NCI-H446 treated with DMSO at 0.1 percent for 48 hours (cell line): Measurements from ENCODE around the gene RITA1.

Source experiments
- DNase-seq: peaks from one replicate; lab custom pipeline; 2025; lab: John Stamatoyannopoulos, UW

The RITA1 gene

DNA sequence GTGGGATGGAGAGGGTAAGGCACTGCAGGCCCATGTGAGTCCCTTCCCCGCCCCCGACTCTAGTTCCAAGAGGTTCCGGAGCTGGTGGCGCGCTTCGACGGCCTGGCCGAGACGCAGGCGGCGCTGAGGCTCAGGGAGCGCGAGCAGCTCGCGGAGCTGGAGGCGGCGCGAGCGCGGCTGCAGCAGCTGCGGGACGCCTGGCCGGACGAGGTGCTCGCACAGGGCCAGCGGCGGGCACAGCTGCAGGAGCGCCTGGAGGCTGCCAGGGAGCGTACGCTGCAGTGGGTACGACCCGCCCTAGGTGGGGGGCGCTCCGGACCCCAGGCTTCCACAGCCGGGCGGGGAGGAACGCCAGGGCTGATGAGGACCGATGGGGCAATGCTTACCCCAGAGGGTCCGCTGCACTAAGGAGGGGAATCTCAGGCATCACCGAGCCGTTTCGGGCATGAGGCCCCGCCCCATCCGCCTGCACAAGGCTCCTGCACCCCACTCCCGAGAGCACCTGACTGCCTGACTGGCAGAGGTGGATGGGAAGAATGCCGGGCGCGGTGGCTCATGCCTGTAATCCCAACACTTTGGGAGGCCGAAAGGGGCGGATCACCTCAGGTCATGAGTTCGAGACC lies 31.1 kb upstream of the RITA1 start:
- DNase-seq: no peak

DNA sequence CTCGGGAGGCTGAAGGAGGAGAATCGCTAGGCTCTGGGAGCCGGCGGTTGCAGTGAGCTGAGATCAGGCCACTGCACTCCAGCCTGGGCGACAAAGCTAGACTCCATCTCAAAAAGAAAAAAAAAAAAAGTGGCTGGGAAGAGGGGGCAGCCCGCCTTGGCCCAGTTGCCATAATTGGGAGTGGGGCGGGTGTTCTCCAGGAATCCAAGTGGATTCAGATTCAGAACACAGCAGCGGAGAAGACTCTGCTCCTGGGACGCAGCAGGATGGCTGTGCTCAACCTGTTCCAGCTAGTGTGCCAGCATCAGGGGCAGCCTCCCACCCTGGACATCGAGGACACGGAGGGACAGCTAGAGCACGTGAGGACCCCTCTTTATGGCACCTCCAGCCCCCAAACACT lies 30.5 kb upstream of the RITA1 start:
- DNase-seq: no peak

DNA sequence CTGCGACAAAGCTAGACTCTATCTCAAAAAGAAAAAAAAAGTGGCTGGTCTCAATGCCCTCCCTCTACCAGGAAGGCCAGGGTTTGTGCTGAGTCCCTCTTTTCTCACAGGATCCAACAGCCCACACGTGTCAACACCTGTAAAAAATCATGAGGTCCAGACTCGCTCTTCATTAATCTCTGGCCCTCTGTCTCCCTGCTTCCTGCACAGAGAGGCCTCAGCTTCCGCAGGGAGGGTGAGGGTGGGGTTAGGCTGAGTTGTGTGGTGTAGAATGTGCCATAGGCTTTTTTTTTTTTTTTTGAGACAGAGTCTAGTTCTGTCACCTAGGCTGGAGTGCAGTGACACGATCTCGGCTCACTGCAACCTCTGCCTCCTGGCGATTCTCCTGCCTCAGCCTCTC lies 29.9 kb upstream of the RITA1 start:
- no peak for DNase-seq

DNA sequence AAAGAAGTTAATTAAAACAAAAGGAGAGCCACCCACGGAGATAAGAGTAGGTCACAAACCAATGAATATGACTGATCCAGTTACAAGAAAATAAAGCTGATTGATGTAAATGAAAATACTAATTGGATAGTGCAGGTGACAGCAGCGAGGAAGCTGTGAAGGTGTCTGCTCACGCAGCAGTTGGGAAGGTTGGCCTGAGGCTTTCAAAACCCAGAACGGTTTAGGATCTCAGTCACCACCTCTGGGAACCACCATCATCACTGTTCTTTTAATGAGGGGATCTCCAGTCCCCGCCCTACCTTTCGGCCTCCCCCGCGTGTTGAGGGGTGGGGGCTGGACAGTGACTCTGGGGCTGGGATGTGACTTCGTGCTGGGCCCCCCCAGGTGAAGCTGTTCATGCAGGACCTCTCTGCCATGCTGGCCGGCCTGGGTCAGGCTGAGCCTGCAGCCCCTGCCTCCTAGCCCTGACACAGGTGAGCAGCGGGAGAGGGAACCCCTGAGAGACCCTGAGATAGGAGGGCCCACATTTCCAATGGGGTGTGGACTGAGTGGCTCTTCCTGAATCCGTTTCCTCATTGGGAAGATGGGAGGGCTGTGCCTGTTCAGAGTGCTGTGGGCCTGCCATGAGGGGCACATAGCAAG lies 28.2 kb upstream of the RITA1 start:
- no peak for DNase-seq

DNA sequence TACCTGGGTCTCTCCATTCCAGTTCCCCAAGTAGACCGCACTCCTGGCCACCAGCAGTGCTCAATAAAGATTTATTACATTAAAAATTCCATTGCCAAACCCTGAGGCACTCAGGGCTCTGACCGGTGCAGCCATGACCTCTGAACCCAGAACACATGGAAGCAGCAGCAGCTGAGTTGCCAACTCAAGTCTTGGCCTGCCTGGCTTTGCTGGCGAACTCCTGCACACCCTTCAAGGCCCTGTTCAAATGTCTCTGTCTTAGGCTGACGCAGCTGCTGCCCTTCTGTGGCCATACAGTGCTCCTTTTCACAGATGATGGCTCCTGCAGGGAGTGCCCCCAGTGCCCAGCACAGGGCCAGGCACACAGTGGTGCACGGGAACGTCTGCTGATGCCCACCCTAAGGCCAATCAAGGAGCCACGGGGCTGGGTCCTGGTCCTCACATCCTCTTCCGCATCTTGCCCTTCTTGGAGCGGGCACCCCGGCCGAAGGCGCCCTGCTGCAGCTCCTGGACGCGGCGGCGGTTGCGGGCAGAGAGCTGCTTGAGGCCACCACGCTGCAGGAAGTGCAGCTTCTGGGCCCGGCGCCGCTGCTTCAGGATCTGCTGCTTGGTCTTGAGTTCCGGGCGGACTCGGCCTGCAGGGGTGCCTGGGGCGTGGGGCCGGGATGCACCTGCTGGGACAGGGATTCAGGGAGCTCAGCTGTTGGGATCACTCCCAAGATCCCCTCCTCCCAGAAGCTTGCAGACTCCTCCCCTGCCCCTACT lies 26.9 kb upstream of the RITA1 start:
- no peak for DNase-seq

DNA sequence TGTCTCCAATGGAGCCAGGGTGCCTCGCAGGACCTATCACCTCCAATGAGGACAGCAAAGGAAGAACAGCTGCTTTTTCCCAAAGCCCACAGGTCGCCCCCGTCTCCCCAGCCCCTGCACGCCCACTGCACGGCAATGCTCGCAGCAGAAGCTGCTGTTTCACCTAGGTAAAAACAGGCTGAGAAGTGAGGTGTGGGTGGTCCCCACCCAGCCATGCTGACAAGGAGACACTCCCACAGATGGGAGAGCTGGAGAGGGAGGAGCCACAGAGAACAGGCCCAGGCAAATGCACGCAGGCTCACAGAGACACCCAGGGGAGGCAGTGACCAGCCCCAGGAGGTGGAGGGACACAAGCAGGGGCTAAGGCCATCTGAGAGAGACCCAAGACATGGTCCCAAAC lies 25.6 kb upstream of the RITA1 start:
- DNase-seq: no peak

DNA sequence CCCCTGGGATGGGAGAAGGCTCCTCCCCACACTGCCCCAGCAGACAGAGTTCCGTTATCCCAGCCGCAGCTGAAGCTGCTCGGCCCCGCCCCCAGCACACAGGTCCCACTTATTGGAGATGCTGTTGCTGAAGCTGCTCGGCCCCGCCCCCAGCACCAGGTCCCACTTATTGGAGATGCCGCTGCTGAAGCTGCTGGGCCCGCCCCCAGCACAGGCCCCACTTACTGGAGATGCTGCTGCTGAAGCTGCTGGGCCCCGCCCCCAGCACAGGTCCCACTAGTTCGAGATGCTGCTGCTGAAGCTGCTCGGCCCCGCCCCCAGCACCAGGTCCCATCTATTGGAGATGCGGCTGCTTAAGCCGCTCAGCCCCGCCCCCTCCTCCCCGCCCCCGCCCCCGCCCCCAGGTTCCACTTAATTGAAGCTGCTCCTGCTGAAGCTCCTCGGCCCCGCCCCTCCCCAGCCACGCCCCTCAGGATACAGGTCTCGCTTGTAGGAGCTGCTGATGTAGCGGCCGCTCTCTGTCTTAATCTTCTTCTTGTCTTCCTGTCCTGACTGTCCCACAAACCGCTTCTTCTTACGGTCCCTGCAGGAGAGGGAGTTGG lies 24.0 kb upstream of the RITA1 start:
- DNase-seq: no peak

DNA sequence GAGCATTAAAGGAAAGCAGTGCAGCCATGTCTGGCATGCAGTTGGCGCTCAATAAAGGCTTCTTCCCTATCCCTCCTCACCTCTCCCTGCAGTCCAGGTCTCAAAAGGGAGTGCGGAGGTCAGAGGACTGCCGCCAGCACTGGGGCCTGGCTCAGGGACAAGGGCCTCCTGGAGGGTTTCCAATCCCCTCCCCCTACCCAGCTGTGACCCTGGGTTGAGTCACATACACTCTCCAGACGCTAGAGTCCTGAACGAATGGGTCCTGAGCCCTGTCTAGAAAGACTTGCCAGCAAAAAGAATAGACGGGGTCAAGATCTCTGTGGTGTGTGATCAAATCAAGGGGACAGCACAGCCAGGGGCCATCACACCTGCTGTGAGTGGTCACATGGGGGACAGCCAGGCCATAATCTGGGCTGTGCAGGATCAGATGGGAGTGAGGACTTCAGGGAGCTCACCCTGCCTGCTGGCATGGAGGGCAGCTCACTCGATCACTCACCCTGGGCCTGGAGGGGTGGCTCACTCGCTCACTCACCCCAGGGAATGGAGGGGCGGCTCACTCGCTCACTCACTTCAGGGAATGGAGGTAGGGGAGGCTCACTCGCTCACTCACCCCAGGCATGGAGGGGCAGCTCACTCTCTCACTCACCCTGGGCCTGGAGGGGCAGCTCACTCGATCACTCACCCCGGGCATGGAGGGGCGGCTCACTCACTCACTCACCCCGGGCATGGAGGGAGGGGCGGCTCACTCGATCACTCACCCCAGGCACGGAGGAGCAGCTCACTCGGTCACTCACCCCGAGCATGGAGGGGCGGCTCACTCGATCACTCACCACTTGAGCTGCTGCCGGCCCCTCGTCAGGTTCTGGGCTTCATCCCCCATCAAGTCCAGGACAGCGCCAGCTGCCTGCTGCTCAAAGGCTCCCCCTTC lies 23.2 kb upstream of the RITA1 start:
- no peak for DNase-seq

DNA sequence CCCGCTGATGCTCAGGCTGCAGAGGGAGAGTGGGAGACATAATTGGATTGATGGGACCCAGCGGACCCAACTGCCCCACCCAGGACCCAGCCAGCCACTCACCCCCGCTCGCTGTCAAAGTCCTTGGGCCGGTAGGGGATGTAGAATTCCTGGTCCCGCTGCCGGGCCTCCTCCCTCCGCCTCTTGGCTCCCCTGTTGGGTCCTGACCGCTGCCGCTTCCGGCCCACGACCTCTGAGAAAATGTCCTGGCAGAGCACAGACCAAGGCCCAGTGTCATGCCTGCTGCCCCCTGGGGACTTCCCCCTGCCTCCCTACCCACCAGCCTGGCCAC lies 22.5 kb upstream of the RITA1 start:
- no peak for DNase-seq

DNA sequence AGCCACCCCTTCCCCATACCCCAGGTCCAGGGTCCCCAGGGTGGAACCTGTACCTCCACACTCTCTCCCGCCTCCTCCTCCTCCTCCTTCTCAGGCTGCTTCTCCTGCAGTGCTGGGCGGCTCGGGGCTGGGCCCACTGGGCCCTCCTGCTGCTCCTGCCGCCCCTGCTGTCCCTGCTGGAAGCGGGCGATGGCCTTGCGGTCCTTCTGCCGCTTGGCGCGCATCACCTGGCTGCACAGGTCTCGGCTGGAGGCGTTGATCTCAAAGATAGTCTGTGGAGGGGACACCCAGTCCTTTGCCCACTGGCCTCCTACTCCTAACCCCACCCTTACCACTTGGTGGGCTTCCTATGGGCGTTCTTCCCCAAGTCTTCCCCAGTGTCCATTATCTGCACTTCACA lies 21.5 kb upstream of the RITA1 start:
- DNase-seq: no peak

DNA sequence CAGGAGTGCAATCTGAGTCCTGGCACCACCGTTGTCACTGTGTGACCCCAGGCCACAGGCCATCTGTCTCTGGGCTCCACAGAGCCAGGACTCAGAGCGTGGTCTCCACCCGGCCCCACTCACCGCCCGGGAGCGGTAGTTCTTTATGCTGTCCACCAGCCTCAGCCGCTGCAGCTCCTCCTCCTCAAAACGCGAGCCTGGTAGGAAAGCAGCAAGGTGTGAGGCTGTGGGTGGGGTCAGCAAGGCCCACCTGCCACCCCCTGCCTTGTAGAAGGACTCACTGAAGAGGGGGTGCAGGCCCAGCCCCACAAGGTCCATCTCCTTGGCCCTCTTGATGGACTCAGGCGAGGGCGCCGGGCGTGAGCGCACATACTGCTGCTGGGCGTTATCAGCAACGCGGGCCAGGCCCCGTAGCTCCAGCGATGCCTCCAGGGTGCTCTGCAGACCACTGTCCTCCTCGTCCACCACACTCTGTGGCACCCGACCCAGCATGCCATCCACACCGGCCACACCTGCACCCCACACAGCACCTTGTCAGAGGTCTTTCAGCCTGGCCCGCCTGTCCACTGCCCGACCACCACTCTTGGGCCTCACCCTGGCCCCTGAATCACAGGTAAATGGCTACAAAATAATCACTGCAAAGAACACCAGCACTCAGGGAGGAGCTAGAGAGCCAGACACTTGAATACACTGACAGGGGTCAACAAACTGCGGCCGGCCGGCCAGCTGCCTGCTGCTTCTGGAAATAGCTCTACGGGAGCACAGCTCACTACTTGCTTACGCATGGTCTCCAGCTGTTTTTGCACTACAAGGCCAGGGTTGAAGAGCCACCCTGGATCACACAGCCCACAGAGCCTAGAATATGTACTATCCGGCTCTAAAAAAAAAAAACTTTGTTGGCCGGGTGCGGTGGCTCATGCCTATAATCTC lies 19.7 kb upstream of the RITA1 start:
- no peak for DNase-seq

DNA sequence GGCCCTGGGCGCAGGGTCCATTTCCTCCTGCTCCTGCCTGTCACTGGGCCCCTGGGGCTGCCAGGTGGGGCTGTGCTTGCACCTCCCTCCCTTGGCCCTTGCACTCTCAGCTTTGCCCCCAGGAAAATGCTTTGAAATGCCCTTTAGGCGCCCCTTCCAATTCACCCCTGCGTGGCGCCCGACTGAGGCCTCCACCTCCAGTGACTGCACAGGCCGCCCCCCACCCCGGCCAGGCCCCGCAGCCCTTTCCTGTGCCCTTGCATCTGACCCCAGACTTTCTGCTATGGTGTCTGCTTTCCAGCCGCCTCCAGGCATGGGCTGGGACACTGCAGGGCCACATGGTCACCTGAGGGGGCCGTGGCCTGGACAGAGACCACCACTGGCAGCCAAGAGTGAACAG lies 17.7 kb upstream of the RITA1 start:
- DNase-seq: no peak

DNA sequence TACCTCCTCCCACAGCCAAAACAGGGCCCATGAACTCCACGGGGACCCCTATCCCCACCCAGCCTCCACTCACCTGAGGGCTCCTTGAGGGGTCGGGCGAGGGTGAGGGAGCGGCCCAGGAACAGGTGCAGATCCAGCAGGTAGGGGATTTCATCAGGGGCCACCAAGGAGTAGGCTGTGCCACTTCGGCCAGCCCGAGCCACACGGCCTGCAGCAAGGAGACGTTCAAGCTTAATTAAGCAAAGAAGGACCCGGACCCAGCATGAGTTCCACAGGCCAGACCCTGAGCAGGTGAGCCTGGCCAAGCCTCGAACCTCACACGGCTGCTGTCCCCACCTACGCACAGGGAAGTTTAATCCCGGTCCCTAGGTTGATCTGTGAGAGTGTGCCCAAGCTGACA lies 15.8 kb upstream of the RITA1 start:
- no peak for DNase-seq

DNA sequence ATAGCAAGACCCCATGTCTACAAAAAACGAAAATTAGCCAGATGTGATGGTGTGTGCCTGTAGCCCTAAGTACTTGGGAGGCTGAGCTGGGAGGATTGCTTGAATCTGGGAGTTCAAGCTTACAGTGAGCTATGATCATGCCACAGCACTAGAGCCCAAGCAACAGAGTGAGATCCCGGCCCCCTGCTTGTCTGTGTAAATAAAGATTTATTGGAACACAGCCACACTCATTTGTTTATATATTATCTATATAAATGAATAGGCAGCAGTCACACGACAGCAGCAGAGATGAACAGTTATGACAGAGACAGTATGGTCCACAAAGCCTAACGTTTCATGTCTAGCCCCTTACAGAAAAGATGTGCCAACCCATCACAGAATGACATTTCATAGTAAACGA lies 15.1 kb upstream of the RITA1 start:
- DNase-seq: no peak

DNA sequence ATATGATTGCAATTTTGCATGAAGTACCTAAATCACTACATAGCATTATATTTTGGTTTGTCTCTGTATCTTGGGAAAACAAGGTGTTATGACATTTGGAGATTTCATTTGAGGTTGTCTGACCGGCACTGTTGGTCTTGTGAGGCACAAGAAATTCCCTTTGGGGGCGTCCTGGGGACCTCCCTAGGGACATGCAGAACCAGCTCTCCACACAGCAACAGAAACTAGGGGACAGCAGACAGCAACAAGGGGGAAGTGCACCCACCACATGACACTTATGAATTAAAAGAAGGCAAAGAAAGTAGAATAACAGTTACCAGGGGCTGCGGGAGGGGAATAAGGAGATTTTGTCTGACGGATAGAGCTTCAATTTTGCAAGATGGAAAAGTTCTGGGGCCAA lies 14.6 kb upstream of the RITA1 start:
- no peak for DNase-seq

DNA sequence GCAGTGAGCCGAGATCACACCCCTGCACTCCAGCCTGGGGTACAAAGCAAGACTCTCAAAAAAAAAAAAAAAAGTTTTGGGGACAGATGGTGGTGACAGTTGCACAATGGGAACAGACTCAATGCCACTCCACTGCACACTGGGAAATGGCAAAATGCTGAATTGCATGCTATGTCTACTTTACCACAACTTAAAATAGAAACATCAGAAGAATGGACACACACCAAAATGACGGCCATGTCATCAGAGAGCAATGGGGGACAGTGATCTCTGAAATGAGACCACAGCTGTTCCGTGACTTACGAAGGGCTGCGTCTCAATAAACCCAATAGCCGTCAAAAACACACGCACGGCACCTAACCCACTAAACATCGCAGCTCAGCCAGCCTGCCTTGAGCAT lies 14.0 kb upstream of the RITA1 start:
- DNase-seq: no peak

DNA sequence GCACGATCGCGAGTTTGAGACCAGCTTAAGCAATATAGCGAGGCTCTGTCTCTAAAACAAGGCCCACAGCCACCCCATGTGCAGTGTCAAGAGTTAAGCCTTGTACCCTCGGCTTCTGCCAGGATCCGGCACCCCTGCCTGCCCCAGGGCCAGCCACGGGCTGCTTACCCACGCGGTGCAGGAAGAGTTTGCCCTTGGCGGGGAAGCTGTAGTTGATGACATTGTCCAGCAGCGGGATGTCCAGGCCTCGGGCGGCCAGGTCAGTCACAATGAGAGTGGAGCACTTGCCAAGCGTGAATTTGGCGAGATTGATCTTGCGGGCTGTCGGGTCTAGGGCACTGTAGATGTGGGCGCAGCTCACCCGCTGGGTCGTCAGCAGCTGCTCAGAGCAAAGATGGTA lies 13.3 kb upstream of the RITA1 start:
- DNase-seq: no peak

DNA sequence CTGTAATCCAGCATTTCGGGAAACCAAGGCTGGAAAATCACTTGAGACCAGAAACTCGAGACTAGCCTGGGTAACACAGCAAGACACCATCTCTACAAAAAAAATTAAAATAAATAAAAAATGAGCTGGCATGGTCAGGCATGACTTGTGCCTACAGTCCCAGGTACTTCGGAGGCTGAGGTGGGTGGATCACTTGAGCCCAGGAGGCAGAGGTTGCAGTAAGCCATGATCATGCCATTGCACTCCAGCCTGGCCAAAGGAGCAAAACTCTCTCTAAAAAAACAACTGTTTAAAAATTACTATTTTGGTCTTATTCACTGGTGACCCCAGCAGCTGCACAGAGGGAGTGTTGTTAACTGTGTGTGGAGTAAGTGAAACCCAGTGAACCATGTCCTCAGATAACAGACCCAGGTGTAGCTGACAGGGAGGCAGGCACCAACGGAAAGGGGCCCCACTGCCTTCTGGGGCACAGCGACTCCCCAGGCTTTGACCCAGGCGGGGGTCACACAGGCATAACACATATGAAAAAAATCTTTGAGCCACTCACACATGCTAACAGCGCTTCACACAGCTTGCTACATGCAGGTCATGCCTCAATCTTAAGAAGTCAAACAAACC lies 12.3 kb upstream of the RITA1 start:
- DNase-seq: no peak

DNA sequence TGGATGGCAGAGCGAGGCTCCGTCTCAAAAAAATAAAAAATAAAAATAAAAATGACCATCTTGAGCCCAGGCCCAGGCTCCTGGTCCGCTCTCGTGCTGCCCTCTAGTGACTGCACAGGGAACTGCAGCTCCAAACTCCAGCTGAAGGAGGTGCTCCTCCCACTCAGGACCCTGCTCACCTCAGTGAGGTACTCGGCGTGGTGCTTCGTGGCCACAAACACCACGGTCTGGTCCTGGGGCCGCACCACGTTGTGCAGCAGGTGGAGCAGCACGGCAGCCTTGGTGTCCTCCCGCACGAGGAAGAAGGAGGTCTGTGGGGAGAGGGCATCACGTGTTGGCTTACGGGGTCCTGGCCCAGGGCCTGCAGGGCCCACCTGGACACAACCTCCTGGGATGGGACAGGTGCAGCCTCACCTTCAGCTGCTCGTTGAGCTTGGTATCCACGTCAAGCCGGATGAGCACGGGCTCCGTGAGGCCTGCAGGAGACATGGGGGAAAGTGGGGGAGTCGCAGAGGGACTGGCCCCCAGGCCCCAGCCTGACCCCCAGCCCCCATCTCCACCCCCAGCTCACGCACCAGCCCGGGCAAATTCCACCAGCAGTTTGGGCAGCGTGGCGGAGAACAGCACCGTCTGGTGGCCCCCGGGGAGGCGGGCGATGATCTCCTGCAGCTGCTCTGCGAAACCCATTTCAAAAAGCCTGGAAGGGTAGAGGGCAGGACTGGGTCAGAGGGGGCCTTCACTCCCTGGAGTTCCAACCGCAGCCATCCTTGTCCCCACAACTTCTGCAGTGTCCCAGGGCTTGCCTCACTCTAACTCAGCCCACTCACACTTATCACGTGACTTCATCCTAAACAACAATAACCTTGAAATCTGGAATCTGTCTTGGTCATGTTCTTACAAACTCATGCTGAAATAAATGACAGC lies 10.8 kb upstream of the RITA1 start:
- DNase-seq: no peak

DNA sequence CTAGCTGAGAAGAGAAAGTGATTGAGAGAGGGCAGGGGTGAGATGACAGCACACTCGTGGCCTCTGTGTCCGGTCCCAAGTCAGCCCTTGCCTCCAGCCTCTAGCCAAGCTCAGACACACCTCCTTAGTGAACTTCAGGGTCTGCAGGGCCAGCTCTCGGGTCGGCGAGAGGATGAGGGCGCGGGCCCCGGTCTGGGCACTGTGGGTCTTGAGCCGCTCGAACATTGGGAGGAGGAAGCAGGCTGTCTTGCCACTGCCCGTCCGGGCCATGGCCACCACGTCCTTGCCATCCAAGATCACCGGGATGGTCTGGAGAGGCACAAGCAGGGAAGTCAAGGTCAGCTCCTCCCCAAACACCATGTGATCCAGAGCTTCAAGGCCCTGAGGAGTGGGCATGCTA lies 6.5 kb upstream of the RITA1 start:
- DNase-seq: no peak
